Panc1 (cell line): ENCODE measurements around the gene TOM1. TPM values are rescaled to one million over a fixed set of nuclear protein-coding genes. Genes with fewer than 3 reads are reported as not detected.

Experiments used
- ATAC-seq: fragments of 200-7000 bp; cut with Tn5 transposase; 2 replicates; pipeline ENCODE4 v1.9.1; 2020; ENCODE audit warnings: mild to moderate bottlenecking, moderate library complexity
- BruUV-seq: library from RNA; stranded (reverse); fragments of 400-500 nt; replicated peaks from 2 replicates; lab custom pipeline; 2021; lab: Mats Ljungman, UMichigan
- CTCF ChIA-PET: fragments of 300-600 bp; sonication (Branson Sonifier 250); formaldehyde crosslinking; loops from one replicate; lab custom pipeline; 2022; ENCODE audit warnings: antibody characterized with exemption; lab: Charles Lee
- POLR2A ChIA-PET: fragments of 300-600 bp; sonication (Branson Sonifier 250); formaldehyde crosslinking; loops from one replicate; lab custom pipeline; 2022; ENCODE audit warnings: antibody characterized with exemption; lab: Charles Lee
- DNase-seq: peaks from one replicate; pipeline ENCODE4 v3.0.0-alpha.2; 2010; ENCODE audit warnings: low read depth, low spot score
- H3K27ac ChIP-seq: 2 replicates; pipeline ENCODE4 v1.5.1; 2011; ENCODE audit warnings: mild to moderate bottlenecking, low read length, inconsistent platforms
- H3K27me3 ChIP-seq: fragments of 200-500 bp; sonication (Bioruptor generic); 2 replicates; pipeline ENCODE4 v1.6.0; 2014; ENCODE audit warnings: low read length, inconsistent platforms; ENCODE audit not compliant: control insufficient read depth, insufficient read depth
- H3K36me3 ChIP-seq: fragments of 200-500 bp; sonication (Bioruptor generic); 2 replicates; pipeline ENCODE4 v1.5.1; 2014; ENCODE audit warnings: inconsistent platforms, mild to moderate bottlenecking, low read length, moderate library complexity; ENCODE audit not compliant: control insufficient read depth, insufficient read depth
- H3K4me1 ChIP-seq: 2 replicates; pipeline ENCODE4 v1.5.1; 2011; ENCODE audit warnings: inconsistent platforms, mild to moderate bottlenecking, low read length, moderate library complexity; ENCODE audit not compliant: control insufficient read depth, insufficient read depth
- H3K4me3 ChIP-seq, 2 experiments: 2 replicates each; pipeline ENCODE4 v1.5.1; 2011 to 2012; ENCODE audit warnings: low read depth in 2 of 2, low read length in 2 of 2, mild to moderate bottlenecking in 2 of 2, inconsistent platforms in 1 of 2, moderate library complexity in 1 of 2
- H3K9me3 ChIP-seq: fragments of 200-500 bp; sonication (Bioruptor generic); 2 replicates; pipeline ENCODE4 v1.5.1; 2014; ENCODE audit warnings: low read depth, mild to moderate bottlenecking, inconsistent platforms, low read length, moderate library complexity; ENCODE audit not compliant: control insufficient read depth, insufficient read depth
- CTCF ChIP-seq: fragments of 450-650 bp; IDR thresholded peaks from 2 replicates; pipeline ENCODE4 v1.5.1; 2017; ENCODE audit warnings: mild to moderate bottlenecking
- TCF7L2 ChIP-seq: IDR thresholded peaks from 2 replicates; pipeline ENCODE4 v1.6.1; 2011; ENCODE audit warnings: mild to moderate bottlenecking, low read depth, low read length, inconsistent platforms
- in situ Hi-C: cut with HindIII; loops from 2 replicates; pipeline ENCODE4 v1.10.0; 2016; ENCODE audit warnings: low sequenced_read_pairs, low pct_unique_long_range_greater_than_20kb
- intact Hi-C: fragments of 100-400 bp; cut with micrococcal nuclease; formaldehyde crosslinking; loops from one replicate; pipeline ENCODE4 v1.10.0; 2022; ENCODE audit not compliant: unreplicated experiment
- microRNA-seq: library from miRNA; unstranded; fragments of <30 nt; microRNA quantifications from one replicate; pipeline ENCODE4 v1.1.0, GENCODE V29; 2020; ENCODE audit not compliant: unreplicated experiment
- total RNA-seq: library from RNA; stranded (reverse); gene quantifications from one replicate; pipeline ENCODE4 v1.2.1, GENCODE V29; 2021; ENCODE audit not compliant: unreplicated experiment

TOM1 gene
- total RNA-seq, 1 experiment from 2014 or later: 32.7 TPM

GRCh38 chr22:35397095-35397904, 97.6 kb downstream of the TOM1 start:
- ChIA-PET POLR2A (interaction anchor here (0.6 to 0.7 kb wide), 3 partner anchors 131 to 230 kb away, joined by 3 to 5 read pairs (median 3); no protein-coding TSS in a partner anchor), CTCF (interaction anchor here (0.7 kb wide), 1 partner anchor 35 kb away, joined by 4 read pairs; no protein-coding TSS in a partner anchor)
- peak; percentile 31; the same call in 1 of the 2 replicates for ATAC-seq
- H3K4me1 ChIP-seq: peaks cover 38% of the 10 kb centered on the region
- no peaks in the 10 kb centered on the region for H3K27me3 ChIP-seq
- intact Hi-C loops: loop anchor here (5.0 kb wide), 1 partner anchor 45 kb away; no protein-coding TSS in a partner anchor
- TF ChIP-seq CTCF (no peak), TCF7L2 (peak; percentile 85)
- no peaks in the 10 kb centered on the region; the same call in 1 of the 2 replicates for H3K36me3 ChIP-seq
- in situ Hi-C loops: no loop called here
- no peak for DNase-seq
- no TSS peak for BruUV-seq
- peak overlapping the region in 1 of 2 experiments; percentile 16; a peak in 1 of 4 replicates for H3K4me3 ChIP-seq
- H3K27ac ChIP-seq: peak overlapping the region; percentile 82
- H3K9me3 ChIP-seq: no peaks in the 10 kb centered on the region

Small RNA genes within 50 kb of the gene (microRNA-seq; reads per million reads assigned to microRNA genes)
- gene MIR3909: 4.4 reads per million, percentile 10 among the genes with 10 or more reads in this experiment
- gene MIR6069: not detected

Other genes starting within 250 kb of the TOM1 start
- not detected for gene ISX, start 233.7 kb upstream of the TOM1 start, total RNA-seq
- gene HMGXB4, start 42.4 kb upstream of the TOM1 start, total RNA-seq: 23.7 TPM
- gene HMOX1, start 81.2 kb downstream of the TOM1 start, total RNA-seq: 105 TPM
- gene MCM5, start 100.2 kb downstream of the TOM1 start, total RNA-seq: 122 TPM
- gene RASD2, start 240.9 kb downstream of the TOM1 start, total RNA-seq: 26.7 TPM